SH-SY5Y (cell line): Measurements from ENCODE around the gene CC2D1A.

Experiments used
- GATA2 ChIP-seq: IDR thresholded peaks from 2 replicates; pipeline ENCODE4 v1.6.1; 2011; ENCODE audit warnings: mild to moderate bottlenecking, low read depth, low read length
- GATA3 ChIP-seq: IDR thresholded peaks from 2 replicates; pipeline ENCODE4 v1.6.1; 2011; ENCODE audit warnings: low read depth, mild to moderate bottlenecking, low read length, moderate library complexity

The CC2D1A gene

GRCh38 chr19:13908674-13909073 lies 2.7 kb downstream of the CC2D1A start:
- TF ChIP-seq GATA2 (no peak), GATA3 (no peak)

- TF ChIP-seq GATA2, result no peak
- no peak for TF ChIP-seq GATA3
Observed at GRCh38 chr19:13909430-13909829, 3.4 kb downstream of the CC2D1A start.

GRCh38 chr19:13913352-13913751 lies 7.4 kb downstream of the CC2D1A start:
- no peak for TF ChIP-seq GATA3
- TF ChIP-seq GATA2, result no peak

- TF ChIP-seq GATA2, result no peak
Observed at GRCh38 chr19:13914777-13915176, 8.8 kb downstream of the CC2D1A start.

GRCh38 chr19:13917888-13918406 lies 11.9 kb downstream of the CC2D1A start:
- TF ChIP-seq GATA2, result no peak
- no peak for TF ChIP-seq GATA3

- TF ChIP-seq GATA3 (no peak), GATA2 (no peak)
Observed at GRCh38 chr19:13918726-13919411, 12.9 kb downstream of the CC2D1A start.

GRCh38 chr19:13920524-13920923 lies 14.5 kb downstream of the CC2D1A start:
- TF ChIP-seq GATA3, result no peak
- no peak for TF ChIP-seq GATA2

- TF ChIP-seq GATA3, result no peak
- no peak for TF ChIP-seq GATA2
Observed at GRCh38 chr19:13920940-13921747, 15.1 kb downstream of the CC2D1A start.

- TF ChIP-seq GATA2 (no peak), GATA3 (no peak)
Observed at GRCh38 chr19:13923194-13923987, 17.4 kb downstream of the CC2D1A start.

GRCh38 chr19:13926010-13926409 lies 20.0 kb downstream of the CC2D1A start:
- TF ChIP-seq GATA2 (no peak), GATA3 (no peak)

GRCh38 chr19:13926715-13927114 lies 20.7 kb downstream of the CC2D1A start:
- TF ChIP-seq GATA3, result no peak
- no peak for TF ChIP-seq GATA2

GRCh38 chr19:13929340-13929739 lies 23.3 kb downstream of the CC2D1A start:
- no peak for TF ChIP-seq GATA3
- no peak for TF ChIP-seq GATA2

- TF ChIP-seq GATA2, result no peak
- TF ChIP-seq GATA3, result no peak
Observed at GRCh38 chr19:13929956-13930355, 24.0 kb downstream of the CC2D1A start.

GRCh38 chr19:13930402-13930801 lies 24.4 kb downstream of the CC2D1A start:
- TF ChIP-seq GATA2 (no peak), GATA3 (no peak)
